Neural crest cell (in vitro differentiated cells): ENCODE data around the gene LIN28A. TPM values are rescaled to one million over a fixed set of nuclear protein-coding genes. Genes with fewer than 3 reads are reported as not detected.
"Not testable (repeated sequence)": the region's sequence is repeated elsewhere in the genome, so short reads cannot be mapped to it uniquely, and the experiment has no call there.

ENCODE experiments used
- DNase-seq: peaks from one replicate; pipeline ENCODE4 v3.0.0; 2021; ENCODE audit warnings: low read depth, mixed read lengths, low spot score
- H3K27ac Mint-ChIP-seq: one replicate; pipeline ENCODE4 v1.8.0; 2021; ENCODE audit warnings: mild to moderate bottlenecking, mixed read lengths; ENCODE audit not compliant: unreplicated experiment
- H3K27me3 Mint-ChIP-seq: 2 replicates; pipeline ENCODE4 v1.8.0; 2021; ENCODE audit warnings: low read depth, mild to moderate bottlenecking, mixed read lengths
- H3K36me3 Mint-ChIP-seq: 2 replicates; pipeline ENCODE4 v1.8.0; 2021; ENCODE audit warnings: low read depth, mild to moderate bottlenecking, mixed read lengths
- H3K4me1 Mint-ChIP-seq: 2 replicates; pipeline ENCODE4 v1.8.0; 2021; ENCODE audit warnings: mixed read lengths
- H3K4me3 Mint-ChIP-seq: one replicate; pipeline ENCODE4 v1.8.0; 2021; ENCODE audit warnings: mild to moderate bottlenecking, mixed read lengths
- H3K9me3 Mint-ChIP-seq: 2 replicates; pipeline ENCODE4 v1.8.0; 2021; ENCODE audit warnings: mixed read lengths
- total RNA-seq: library from RNA; stranded (reverse); gene quantifications from 2 replicates; pipeline ENCODE4 v1.2.1, GENCODE V29; 2021
- TF ChIP-seq, protein P1 (sequence below): fragments of 200-600 bp; sonication (generic); conservative IDR thresholded peaks from 2 replicates; pipeline ENCODE4 v1.5.0; 2021; ENCODE audit warnings: antibody characterized with exemption, mild to moderate bottlenecking

Gene LIN28A
- total RNA-seq, 1 donor from 2014 or later: 445 TPM

DNA sequence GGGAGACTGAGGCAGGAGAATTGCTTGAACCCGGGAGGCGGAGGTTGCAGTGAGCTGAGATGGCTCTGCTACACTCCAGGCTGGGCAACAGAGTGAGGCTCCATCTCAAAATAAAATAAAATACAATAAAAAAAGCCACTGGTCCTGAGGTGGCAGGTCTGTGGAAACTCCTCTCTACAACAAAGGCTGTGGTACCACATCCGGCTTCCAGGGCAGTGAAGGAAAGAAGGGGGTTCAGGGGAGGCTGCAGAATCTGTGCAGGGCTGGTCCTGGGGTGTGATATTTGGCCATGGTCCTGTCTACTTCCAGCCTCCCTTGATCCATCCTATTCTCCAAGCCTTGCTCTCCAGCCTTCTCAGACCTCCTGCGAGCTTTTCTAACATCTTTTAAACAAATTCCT is 37.3 kb upstream of the LIN28A start:
- no peaks in the 10 kb centered on the region for H3K36me3 Mint-ChIP-seq
- no peak for DNase-seq
- peaks cover 4% of the 10 kb centered on the region for H3K9me3 Mint-ChIP-seq
- peaks cover 28% of the 10 kb centered on the region for H3K4me1 Mint-ChIP-seq
- H3K27me3 Mint-ChIP-seq: no peaks in the 10 kb centered on the region
- H3K27ac Mint-ChIP-seq: no peak overlapping the region
- H3K4me3 Mint-ChIP-seq: no peak overlapping the region
- TF ChIP-seq, protein P1, sequence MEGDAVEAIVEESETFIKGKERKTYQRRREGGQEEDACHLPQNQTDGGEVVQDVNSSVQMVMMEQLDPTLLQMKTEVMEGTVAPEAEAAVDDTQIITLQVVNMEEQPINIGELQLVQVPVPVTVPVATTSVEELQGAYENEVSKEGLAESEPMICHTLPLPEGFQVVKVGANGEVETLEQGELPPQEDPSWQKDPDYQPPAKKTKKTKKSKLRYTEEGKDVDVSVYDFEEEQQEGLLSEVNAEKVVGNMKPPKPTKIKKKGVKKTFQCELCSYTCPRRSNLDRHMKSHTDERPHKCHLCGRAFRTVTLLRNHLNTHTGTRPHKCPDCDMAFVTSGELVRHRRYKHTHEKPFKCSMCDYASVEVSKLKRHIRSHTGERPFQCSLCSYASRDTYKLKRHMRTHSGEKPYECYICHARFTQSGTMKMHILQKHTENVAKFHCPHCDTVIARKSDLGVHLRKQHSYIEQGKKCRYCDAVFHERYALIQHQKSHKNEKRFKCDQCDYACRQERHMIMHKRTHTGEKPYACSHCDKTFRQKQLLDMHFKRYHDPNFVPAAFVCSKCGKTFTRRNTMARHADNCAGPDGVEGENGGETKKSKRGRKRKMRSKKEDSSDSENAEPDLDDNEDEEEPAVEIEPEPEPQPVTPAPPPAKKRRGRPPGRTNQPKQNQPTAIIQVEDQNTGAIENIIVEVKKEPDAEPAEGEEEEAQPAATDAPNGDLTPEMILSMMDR: no peak

DNA sequence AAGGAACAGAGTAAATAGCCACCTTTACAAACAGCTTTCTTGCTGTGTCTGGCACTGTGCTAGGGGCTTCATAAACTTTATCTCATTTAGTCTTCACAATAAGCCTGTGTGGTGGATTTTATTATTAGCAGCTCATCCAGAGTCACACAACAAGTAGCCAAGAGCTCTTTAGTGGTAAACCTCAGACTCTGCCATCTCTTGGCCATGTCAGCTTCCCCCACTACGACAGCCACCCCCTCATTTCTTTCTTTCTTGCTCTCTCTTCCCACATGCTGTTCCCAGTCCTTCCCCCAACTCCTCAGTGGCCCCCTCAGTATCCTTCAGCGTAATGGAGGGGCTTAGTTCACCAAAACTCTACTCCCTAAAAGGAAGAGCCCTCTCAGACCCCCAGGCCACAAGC is 36.8 kb upstream of the LIN28A start:
- H3K36me3 Mint-ChIP-seq: no peaks in the 10 kb centered on the region
- DNase-seq: no peak
- TF ChIP-seq, protein P1: no peak
- peaks cover 4% of the 10 kb centered on the region for H3K9me3 Mint-ChIP-seq
- no peak overlapping the region for H3K27ac Mint-ChIP-seq
- H3K4me3 Mint-ChIP-seq: no peak overlapping the region
- no peaks in the 10 kb centered on the region for H3K27me3 Mint-ChIP-seq
- peaks cover 28% of the 10 kb centered on the region for H3K4me1 Mint-ChIP-seq

DNA sequence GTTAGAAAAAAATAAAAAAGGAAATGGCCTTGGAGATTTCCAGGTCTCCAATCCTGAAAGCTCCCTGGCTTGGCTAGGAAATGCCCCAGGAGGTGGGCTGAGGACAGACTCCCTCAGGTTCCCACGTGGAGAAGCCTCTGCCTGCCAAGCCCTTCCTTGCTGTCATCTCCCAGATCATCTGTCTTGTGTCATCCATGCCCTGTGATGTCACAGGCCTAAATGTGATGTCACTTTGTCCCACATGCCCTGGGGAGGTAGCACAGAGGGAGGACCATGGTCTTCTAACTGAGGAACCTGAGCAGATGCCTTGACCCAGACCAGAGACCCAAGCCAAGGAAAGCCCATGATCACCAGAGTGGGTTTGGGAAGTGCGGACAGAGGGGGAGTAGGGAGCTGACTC is 36.3 kb upstream of the LIN28A start:
- not testable (repeated sequence) for DNase-seq, H3K36me3 Mint-ChIP-seq, H3K27me3 Mint-ChIP-seq, H3K4me3 Mint-ChIP-seq, H3K9me3 Mint-ChIP-seq, H3K27ac Mint-ChIP-seq
- H3K4me1 Mint-ChIP-seq: peaks cover 28% of the 10 kb centered on the region

DNA sequence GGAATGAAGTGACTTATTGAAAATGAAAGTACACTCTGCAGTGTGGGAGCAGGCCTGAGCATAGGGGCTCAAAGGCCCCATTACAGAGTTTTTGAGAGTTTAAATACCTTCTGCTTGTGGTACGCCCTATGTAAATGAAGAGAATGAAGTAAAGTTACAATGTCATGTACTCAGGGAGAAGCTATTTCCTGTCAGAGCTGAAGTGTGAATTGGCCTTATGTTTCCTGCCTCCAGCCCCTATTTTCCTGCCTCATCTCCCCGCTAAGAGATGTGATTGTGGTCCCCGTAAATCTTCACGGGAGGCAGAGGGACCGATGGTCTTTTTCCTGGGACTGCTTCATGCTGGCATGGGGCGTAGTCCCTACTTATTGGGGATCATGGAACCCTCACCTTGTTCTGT is 35.5 kb upstream of the LIN28A start:
- peaks cover 4% of the 10 kb centered on the region for H3K9me3 Mint-ChIP-seq
- peaks cover 28% of the 10 kb centered on the region for H3K4me1 Mint-ChIP-seq
- TF ChIP-seq, protein P1: no peak
- no peak overlapping the region for H3K4me3 Mint-ChIP-seq
- H3K27ac Mint-ChIP-seq: no peak overlapping the region
- H3K27me3 Mint-ChIP-seq: no peaks in the 10 kb centered on the region
- no peaks in the 10 kb centered on the region for H3K36me3 Mint-ChIP-seq
- no peak for DNase-seq

DNA sequence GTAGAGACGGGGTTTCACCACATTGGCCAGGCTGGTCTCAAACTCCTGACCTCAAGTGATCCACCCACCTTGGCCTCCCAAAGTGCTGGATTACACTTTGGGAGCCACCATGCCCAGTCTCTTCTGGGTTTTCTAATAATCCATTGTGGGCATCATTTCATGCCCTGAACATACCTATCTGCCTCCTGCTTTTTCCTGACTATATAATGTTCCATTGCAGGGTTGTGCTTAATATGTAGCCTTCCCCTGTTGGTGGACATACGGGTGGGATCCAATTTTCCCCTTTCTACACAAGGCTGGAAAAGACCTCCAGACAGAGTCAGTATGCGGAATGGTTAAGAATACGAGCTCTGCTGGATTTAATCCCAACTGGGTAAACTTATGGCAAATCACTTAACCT is 34.6 kb upstream of the LIN28A start:
- Mint-ChIP-seq H3K9me3 (peaks cover under 1% of the 10 kb centered on the region), H3K27me3 (no peaks in the 10 kb centered on the region), H3K36me3 (no peaks in the 10 kb centered on the region), H3K4me1 (peaks cover 28% of the 10 kb centered on the region), H3K4me3 (no peak overlapping the region), H3K27ac (peak overlapping the region; percentile 50)
- TF ChIP-seq, protein P1: no peak
- DNase-seq: no peak

DNA sequence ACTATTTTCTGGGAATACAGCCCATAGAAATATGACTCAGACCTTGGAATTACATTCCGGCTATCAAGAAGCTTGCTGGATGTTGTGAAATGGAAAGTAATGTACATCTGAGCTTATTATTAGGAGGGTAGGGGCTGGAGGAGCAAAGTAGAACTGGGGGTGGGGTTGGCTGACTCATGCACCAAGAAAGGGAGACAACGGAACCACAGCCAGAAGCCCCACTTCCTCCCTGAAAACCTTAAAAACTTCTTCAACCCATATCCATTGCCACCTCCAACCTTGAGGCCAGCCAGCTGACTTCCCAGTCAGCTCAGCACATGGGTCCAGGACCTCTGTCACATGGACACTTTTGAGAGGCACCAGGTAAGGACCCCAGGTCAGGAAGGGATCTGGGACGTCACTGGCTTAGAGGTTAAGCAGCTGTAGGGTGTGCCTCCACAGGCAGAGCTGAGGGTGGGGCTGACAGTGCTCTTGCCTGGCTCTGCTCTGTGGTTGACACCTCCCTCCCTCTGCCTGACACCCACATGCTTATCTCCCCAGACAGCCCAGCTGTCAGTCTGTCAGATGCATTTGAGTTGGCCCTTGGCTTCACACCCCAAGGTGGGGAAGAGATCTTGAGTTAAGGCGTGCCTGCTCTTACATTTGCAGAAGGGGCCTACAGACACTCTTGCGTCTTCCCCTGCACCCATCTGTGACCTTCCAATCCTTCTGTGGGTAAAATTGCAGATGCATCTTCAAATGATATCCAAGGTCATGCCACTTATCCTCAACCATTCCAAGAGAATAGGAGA is 32.3 kb upstream of the LIN28A start:
- TF ChIP-seq, protein P1: no peak
- no peaks in the 10 kb centered on the region for H3K36me3 Mint-ChIP-seq
- H3K27me3 Mint-ChIP-seq: no peaks in the 10 kb centered on the region
- DNase-seq: no peak
- H3K27ac Mint-ChIP-seq: peak overlapping the region; percentile 62
- H3K4me1 Mint-ChIP-seq: peaks cover 28% of the 10 kb centered on the region
- no peak overlapping the region for H3K4me3 Mint-ChIP-seq
- H3K9me3 Mint-ChIP-seq: no peaks in the 10 kb centered on the region
